ENCODE data around the gene FYB2.
"Not testable (repeated sequence)": the region's sequence is repeated elsewhere in the genome, so short reads cannot be mapped to it uniquely, and the experiment has no call there.

Gene FYB2

GRCh38 chr1:56797065-56797685, 22.0 kb downstream of the FYB2 start:
- DNase-seq (ENCODE audit: low read depth): no peak

DNA sequence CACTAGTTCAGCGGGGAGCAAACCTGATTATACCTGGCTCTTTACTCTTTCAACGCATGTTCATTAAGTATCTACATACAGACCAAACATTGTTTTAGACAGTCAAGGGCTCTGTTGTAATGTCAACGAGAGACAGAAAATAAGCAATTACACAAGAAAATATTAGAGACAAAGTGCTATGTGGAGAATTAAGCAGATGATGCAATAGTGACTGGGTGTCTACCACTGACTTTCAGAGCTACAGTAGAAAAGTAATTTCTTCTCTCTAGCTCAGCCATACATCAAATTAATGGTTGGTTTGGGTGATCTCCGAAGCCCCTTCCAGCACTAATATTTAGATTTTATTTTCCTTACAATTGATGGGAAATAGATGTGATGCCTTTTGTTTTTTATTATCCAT, 23.3 kb downstream of the FYB2 start:
- no peak for DNase-seq (ENCODE audit: low read depth)

DNA sequence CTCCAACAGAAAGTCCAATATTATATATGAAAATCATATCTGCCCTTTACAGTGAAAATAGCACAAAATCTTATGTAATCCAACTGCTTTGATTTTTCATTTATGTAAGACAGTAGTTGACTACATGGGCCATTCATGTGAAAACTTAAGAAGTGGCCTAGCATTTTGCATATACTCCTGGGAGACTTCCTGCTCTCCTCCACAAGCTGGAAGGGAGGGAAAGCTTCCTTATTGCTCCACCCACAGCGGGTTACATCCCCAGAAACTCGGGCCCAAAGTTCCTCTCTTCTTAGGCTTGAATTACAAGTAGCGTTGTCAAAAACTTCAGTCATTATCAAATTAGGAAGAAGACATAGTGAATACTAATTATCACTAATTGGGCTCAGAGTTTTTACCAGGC, 29.2 kb downstream of the FYB2 start:
- DNase-seq (ENCODE audit: low read depth): no peak

GRCh38 chr1:56788588-56788987, 30.6 kb downstream of the FYB2 start:
- peak; percentile 3 for DNase-seq (ENCODE audit: low read depth)

- no peak for DNase-seq (ENCODE audit: low read depth)
Observed at GRCh38 chr1:56788102-56788501, 31.1 kb downstream of the FYB2 start.

GRCh38 chr1:56787330-56787729, 31.9 kb downstream of the FYB2 start:
- no peak for DNase-seq (ENCODE audit: low read depth)

- no peak for DNase-seq (ENCODE audit: low read depth)
Observed at GRCh38 chr1:56782773-56783172, 36.4 kb downstream of the FYB2 start.

- no peak for DNase-seq (ENCODE audit: low read depth)
Observed at GRCh38 chr1:56780826-56781225, 38.4 kb downstream of the FYB2 start.

DNA sequence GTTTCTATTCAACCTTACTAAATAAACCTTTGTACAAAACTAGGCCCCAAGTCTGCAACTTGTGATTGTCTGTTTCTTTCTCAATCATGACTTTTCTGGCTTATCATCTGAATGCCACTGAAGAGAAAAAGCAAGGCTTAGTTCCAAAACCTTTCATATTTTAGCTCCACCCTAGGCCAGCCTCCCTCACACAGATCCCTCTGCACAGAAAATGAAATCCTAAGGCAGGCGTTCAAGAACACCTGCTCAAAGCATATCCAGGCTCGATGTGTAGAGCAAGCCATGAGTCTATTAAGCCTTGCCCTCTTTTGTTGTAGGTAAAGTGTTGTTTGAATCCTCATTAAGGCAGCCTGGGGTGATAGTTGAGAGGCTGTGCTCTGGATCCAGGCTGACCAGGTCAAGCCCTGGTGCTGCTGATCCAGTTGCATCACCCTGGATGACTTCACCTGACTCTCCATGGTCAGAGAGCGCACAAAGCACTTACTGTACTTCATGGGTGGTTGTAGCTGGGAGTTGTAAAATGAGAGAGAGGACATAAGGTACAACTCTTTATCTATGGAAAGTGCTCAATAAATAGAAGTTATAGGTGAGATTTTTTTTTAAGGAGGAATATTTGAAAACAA, 39.0 kb downstream of the FYB2 start:
- no peak for DNase-seq (ENCODE audit: low read depth)

- DNase-seq (ENCODE audit: low read depth): no peak
Observed at GRCh38 chr1:56777972-56778371, 41.2 kb downstream of the FYB2 start.

GRCh38 chr1:56774732-56775131, 44.5 kb downstream of the FYB2 start:
- DNase-seq (ENCODE audit: low read depth): not testable (repeated sequence)

GRCh38 chr1:56774067-56774609, 45.1 kb downstream of the FYB2 start:
- no peak for DNase-seq (ENCODE audit: low read depth)

- DNase-seq (ENCODE audit: low read depth): peak; percentile 8
Observed at GRCh38 chr1:56773341-56774066, 45.7 kb downstream of the FYB2 start.

DNA sequence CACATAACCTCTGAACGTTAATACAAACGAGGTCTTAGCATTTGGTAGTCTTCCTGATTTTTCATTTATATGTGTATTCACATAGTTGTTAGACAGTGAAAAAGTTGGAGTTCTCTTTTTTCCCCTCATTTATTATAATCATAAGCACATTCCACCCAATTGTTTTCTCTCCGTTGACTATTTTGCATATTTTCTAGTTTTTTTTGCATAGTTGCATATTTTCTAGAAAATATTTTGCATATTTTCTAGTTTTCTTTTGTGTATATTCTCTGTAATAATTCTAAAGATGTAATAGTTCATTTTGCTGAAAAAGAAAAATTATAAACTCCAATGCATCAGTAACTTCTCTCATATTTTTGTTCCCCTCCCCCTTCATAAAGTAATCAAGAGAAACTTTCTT, 47.5 kb downstream of the FYB2 start:
- DNase-seq (ENCODE audit: low read depth): no peak

GRCh38 chr1:56758794-56759193, 60.4 kb downstream of the FYB2 start:
- no peak for DNase-seq (ENCODE audit: low read depth)

DNA sequence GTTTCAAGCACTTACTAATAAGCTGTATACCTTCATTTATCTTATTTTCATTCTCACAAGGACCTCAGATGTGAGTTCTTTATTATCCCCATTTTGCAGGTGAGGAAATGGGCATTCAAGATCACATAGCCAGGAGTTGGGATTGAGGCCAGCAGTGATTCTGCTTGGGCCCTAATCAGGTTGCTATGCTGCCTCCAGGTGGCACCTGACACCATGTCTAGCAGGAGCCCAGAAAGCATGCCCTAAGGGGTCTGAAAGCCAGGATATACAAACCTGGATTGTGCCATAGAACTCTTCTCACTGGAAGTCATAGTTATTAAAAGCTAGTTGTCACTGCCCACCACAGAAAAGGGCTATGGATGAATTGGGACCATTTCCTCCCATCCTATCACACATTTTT, 61.1 kb downstream of the FYB2 start:
- no peak for DNase-seq (ENCODE audit: low read depth)

DNA sequence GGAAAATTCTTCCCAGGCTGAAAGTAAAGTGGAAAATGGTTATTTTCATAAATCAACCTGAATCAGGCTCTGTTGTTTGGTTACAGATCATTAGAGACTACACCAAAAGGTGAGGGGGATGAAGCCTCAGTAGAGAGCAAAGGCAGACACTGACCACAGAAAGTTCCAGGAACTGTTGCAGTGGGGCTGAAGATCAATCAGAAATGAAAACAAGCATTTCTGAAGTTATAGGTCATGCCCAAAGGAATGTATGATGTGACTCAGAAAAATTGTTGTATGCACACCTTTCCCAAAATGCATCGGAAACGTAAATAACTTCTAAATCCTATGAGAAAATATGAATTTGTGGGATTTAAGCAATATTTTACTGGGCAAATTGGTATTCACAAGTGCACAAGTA, 63.3 kb downstream of the FYB2 start:
- no peak for DNase-seq (ENCODE audit: low read depth)

DNA sequence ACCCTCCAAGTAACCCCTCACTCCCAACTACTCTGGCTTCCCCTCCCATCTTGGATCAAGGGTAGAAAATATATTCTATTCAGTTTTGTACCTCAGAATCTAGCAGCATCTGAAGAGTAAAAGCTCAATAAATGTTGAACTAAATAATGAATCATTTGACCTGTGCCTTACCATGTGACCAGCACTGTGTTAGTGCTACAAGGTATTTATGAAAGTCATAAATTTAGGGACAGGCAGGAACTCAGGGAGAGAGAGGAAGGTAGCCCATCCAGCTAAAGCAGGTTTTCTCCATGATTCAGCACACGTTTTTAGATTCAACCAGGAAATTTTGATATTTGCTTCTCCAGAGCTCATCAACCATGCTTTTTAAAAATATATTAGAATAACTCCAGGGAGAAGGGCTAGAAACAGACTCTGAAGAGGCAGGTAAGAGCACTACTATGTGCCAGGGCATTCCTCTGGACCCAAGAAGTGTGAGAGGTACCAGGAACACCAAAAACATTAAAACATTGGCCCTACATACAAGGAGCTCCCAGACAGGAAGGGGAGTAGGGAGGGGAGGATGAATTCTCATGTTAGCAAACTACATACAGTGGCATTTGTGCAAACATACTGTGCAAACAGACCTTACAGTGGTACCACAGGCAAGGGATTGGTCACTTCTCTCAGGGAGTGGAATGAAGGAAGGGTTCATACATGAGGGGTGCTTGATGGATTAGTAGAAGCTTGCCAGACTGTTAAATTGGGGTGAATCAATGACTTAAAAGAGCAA, 64.3 kb downstream of the FYB2 start:
- DNase-seq (ENCODE audit: low read depth): no peak

- no peak for DNase-seq (ENCODE audit: low read depth)
Observed at GRCh38 chr1:56745231-56745630, 74.0 kb downstream of the FYB2 start.

GRCh38 chr1:56728964-56729363, 90.2 kb downstream of the FYB2 start:
- no peak for DNase-seq (ENCODE audit: low read depth)

DNA sequence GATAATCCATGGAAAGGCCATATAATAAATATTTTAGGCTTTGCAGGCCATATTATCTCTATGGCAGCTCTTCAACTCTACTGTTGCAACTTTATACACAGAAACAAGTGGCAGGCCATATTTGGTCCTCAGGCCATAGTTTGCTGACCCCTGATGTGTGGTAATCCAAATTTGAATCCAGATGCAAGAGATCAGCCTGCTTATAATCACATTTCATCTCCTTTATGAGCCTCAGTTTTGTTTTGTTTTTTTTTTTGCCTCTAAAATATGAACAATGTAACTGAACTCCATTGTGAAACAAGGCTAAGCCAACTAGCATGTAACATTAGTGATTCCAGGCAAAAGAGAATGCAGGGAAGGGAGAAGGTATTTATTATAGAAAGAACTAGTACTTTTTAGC, 92.5 kb downstream of the FYB2 start:
- DNase-seq (ENCODE audit: low read depth): no peak

DNA sequence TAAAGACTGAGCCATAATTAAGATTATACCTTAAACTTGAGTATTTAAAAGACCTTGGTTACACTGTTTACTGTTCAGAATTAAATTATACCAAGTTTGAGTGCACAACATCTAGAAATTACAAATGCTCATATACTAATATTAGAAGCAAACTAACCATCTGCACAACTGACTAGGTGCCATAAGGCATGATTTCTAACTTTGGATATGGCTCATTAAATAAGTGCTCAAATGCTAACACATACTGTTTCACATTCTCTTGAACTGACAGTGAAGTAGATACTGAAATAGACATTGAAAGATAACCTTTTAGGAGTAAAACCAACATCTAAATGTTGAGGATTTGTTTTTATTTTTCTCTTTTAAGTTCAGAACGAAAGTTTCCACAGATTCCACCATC, 100.0 kb downstream of the FYB2 start:
- DNase-seq (ENCODE audit: low read depth): no peak

DNA sequence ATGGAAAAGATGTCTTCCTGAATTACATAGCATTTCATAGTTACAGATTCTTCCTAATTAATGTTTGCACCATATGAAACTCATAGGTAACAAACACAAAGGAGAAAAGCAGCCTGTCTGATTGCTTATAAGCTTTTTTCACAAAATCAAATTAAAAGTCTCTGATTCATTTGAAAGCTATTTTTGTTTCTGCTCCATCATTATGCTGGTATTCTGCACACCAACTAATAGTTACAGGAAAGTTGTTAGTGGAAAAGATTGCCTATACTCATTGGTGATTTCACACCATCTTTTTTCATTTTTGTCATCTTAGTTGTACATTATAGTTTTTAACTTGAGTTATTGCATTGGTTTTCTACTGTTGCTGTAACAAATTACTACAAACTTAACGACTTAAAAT, 104.0 kb downstream of the FYB2 start:
- peak; percentile 60 for DNase-seq (ENCODE audit: low read depth)

Measured in EH (cell line).